ENCODE measurements around the gene C5orf58.

C5orf58 gene, protein sequence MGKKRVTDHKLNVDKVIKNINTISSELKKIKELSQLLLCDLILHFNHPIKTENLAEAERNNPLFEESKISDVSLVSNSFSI

DNA sequence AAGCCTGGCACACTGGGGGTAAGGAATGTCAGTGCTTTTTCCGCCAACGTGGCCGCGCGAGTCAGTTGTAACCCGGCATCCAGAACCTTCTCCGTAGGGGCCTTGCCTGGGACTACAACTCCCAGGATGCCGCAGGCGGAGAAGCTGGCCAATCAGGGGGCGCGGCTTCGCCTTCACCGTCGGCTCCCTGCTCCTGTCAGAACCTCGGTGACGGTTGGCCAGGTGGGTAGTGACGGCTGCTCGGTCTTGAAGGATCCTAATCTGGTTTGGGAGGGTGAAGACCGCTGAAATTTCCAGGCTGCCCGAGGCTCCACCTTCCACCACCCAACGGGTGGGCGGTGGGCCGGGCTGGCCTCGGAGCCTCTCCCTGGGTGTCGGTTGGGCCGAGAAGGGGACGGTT, at the start of gene C5orf58:
Gene C5orf58, plus strand, starts transcription at position 200 of the 400 bp plus-strand sequence. CDS start 1,992 bp downstream, outside the sequence.
- DNase-seq = no peak

DNA sequence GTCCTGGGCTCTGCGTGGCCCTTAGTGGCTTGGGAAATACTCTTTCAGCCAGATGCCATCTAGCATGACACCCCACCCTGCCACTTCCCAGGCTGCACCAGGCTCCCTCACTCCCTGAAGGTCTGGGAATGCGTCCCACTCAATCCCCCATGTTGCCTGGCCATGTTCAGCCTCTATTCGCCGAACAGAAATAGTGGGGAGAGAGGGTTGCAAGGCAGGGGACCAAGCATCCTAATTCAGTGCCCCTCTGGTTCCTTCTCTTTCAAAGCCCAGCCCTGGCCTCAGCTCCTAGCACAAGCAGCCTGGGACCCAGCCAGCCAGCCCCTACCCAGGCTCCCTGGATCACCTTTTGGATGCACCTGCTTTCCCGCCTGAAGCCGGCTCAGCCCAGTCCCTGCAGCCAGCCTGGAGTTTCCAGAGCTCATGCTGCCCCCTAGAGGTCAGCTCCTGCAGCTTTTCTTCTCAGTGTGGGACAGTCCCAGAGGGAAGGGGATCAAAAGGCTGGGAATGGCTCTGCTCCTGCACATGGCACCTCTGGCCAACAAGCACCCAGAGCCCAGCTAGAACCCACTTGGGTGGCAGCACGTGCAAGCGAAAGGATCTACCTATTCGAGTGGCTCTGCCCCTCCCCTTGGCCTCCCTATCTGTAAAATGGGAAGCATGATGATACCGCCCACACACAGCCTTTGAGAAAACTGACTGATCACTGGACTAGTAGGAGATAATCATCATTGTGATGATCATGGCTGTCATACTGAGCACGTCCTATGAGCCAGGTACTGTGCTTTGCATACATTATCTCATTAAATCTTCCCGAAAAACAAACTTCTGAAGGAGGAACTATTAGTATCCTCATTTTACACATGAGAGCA, 48.7 kb upstream of the C5orf58 start:
- peak; percentile 46 for DNase-seq

DNA sequence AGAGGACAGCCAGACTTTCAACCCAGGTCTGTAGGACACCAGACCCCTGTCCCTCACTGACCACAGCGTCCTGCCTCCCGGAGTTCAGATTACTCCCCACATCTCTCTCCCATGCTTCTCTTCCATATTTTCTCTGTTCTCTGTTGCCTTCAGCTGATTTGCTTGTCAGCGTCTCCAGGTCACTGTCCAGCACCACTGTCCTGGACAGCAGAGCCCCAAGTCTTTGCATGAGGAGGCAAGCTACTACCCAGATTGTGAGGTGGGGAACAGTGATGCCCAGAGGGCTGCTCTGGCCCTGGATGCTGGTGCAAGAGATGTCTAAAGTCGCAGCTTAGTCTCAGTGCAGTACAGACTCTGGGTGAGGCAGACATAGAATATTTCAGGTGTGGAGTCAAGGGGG, 48.0 kb upstream of the C5orf58 start:
- DNase-seq = no peak

DNA sequence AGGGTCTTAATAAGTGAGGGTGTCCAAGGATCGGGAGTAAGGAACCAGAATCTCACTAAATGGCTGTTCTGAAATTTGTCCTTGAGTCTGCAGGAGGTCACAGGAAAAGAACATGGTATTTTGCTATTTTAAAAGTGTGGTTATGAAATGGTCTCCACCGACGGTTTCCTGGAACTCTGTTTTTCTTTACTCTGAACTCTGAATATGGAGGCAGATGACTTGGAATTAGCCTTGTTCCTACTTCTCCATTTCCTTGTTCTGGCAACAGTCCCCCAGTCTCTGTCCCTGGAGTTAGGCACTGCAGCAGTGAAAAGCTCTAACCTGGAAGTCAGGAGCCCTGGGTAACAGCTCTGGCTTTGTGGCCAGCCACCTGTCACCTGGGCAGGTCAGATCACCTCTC, 46.6 kb upstream of the C5orf58 start:
- no peak for DNase-seq

DNA sequence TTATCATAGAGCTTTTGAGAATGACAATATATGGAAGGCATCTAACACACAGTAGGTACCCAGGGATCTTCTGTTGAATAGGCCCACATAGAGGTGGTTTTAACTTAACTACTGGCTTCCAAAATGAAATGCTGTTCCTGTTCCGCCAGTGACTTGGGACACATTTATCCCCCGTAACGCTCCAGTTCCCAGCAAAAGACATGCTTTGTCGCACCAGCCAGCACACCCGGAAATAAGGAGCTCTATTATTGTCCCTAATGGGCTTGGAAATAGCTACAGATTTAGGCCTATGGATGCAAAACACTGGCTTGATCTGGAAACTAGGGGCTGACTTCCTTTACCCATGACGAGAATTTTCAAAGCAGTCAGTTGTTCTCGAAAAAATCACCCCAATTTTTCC, 45.9 kb upstream of the C5orf58 start:
- no peak for DNase-seq

DNA sequence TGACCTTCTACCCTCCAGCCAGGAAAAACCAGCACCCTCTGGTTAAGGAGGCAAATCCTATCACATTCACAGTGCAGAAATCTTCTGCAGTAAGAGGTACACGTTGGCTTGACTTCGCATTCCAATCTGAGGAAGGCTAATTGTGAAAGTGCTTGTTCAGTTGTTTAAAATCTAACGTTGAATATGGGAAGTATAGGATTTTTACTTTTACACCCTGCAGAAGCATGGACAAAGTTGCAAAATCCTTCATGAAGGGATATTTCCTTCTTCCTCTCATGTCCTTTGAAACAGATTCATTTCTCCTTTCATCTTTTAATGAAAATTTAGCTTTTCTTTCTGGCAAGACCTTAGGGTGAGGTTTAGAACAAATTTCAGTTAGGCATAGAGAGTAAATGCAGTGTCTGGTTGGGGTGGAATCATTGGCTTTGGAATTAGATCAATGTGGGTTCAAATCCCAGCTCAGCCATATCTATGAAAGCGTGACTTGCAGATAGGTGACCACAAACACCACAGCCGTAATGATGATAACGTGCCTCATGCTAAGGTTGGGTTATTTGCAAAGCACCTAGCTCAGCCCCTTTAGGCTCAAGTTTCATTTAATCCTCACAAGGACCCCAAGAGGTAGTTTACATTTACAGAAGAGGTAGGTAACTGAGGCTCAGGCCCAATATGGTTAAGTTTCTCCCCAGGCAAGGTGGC, 42.2 kb upstream of the C5orf58 start:
- no peak for DNase-seq

DNA sequence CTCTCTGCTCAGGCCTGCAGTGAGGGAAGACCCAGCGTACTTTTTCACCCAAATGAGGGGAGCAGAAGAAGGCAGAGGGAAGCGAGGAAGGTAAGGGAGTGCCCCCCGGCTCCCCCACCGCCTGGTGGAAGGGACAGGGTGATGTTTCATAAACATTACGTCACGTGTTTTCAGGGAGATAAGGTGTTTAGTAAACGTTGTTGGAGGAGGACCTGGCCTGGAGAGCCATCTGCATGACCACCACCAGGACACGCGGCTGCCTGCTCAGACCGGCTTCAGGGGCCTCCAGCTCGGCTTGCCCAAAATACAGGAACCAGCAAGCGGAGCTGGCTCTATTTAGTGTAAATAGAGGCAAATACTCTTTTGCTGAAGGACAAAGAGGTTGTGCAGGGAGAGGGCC, 40.0 kb upstream of the C5orf58 start:
- DNase-seq = no peak

DNA sequence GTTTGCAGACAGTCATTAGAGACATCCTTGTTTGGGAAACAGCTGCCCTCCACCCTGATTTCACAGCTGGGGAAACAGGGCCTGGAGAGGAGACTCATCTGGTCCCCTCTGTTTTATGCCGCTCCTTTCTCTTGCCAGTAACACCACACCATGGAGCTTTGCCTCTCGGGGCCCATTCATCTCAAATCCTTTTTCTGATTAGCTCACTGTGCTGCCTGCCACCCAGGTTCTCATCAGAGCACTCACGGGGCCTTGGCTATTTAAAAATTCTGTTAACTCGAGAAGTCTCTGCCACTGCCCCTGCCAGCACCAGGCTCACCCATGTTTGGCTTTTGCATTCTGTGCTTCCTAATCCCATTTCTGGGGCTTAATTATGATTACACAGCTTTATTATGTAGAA, 36.8 kb upstream of the C5orf58 start:
- DNase-seq = no peak

DNA sequence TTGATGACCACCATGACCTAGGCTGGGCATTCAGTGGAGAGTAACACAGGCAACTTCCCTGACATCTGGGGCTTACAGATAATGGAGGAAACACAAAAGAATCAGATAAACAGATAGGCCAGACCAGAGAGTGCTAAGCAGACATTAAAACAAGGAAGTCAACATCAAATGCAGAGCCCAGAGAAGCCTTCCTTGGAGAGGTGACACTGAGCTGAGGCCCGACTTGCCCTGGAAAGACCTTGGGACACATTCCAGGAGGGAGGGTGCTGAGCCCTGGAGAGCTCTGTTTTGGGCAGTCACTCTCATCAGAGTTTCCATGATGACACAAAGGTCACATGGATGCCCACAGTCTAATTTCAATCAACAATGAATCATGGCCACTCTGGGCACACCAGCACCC, 31.9 kb upstream of the C5orf58 start:
- no peak for DNase-seq

DNA sequence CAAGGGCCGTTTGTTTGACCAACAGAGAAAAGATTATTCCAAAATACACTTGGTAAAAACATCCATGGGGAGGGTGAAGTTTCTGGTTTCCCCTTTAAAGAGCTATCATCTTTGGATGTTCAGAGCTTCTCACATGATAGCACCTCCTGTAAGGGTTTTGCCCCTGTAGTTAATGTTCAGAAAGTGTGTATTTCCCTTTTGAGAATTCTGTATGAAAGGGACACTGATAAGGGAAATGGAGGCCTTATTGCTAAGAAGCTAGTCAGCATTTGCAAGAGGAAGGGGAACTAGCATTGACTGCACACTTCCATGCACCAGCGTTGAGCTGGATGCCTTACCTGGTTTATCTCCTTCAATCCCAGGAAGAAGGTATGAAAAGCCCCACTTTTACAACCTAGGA, 31.5 kb upstream of the C5orf58 start:
- DNase-seq = no peak

DNA sequence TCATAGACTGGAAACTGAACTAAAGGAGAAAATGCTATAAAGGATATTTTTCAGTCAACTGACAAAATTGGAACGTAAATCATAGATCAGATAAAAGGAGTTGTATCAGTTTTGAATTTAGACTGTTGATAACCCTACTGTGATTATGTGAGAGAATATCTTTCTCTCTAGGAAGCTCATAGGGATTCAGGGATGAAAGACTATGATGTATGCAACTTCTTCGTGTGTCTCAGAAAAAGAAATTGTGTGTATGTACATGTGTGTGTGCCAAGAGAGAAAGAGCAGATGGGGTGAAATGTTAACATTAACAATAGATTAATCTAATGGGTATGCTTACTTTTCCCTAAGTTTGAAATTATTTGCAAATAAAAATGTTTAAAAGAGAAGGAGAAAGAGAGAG, 30.7 kb upstream of the C5orf58 start:
- no peak for DNase-seq

DNA sequence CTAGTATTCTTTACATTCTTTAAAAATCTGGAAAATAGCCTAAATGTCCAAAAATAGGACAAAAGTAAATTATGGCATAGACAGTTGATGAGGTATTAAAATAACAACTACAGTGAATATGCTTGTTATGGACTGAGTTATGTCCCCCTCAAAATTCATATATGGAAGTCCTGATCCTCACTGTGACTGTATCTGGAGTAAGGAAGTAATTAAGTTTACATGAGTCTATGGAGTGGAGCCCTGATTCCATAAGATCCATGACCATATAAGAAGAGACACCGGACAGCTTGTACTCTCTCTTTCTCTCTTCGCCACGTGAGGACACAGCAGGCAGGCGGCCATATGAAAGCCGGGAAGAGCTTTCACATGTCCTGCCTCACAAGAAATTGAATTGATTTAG, 28.6 kb upstream of the C5orf58 start:
- DNase-seq = no peak

DNA sequence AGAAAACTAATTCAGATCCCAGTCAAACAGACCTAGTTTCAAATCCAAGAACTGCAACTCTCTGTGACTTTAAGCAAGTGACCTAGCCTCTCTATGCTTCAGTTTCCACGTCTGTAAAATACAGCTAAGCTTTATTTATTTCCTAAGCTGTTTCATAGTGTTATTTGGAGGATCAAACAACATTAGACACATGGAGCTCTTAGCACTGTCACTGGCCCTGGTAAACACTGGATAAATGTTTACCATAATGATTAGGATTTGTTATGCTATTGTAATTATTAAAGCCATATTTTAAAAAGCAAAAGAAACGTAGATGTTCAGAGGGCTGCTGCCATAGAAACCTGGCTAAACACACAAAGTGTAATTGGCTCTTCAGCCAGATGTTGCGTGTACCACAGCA, 26.6 kb upstream of the C5orf58 start:
- no peak for DNase-seq

DNA sequence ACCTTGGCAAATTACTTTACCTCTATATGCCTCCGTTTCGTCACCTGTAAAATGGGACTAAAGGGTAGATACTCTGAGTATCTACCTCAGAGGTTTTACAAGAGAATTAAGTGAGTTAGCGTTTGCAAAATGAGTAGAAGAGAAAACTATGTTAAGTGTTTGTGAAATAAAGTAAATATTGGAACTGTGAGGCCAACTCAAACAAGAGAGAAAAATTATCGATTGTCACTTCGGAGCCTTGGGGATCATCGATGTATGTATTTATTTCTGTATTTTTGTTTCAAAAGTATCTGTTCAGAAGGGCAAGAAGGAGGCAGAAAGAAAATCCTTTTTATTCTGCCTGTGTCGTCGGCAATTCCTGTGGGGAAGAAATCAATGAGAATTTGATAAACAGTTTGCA, 25.8 kb upstream of the C5orf58 start:
- DNase-seq = no peak

DNA sequence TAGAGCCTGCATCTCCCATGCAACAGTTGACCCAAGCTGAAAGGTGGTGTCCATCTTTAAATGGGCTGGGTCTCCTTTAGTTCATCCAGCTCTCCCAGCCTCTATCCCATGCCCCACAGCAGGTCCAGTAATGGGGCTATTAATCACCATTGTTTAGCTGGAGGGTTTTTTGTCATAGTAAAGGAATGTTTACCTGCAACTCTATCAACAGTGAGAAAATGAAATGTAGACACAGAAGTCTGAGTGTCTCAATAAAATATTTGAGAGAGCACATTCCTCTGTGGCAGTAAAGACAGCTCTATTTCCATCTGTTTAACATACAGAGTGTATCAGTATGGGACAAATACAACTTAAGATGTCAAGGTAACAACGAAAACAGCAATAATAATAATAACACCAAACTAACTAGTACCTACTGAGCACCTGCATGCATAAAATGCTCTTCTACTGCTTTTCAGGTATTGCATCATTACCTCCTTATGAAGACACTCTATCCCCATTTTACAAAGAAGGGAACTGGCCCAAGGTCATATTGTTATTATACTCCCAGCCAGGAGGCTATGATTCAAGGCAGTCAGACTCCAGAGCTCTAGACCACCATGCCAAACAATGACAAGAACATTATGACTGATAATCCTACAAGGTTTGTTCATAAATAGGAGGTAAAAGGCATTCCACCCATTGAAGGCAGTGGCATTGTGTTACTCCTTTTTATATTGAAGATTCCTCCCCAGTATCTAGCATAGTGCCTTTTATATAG, 21.0 kb upstream of the C5orf58 start:
- DNase-seq = no peak

DNA sequence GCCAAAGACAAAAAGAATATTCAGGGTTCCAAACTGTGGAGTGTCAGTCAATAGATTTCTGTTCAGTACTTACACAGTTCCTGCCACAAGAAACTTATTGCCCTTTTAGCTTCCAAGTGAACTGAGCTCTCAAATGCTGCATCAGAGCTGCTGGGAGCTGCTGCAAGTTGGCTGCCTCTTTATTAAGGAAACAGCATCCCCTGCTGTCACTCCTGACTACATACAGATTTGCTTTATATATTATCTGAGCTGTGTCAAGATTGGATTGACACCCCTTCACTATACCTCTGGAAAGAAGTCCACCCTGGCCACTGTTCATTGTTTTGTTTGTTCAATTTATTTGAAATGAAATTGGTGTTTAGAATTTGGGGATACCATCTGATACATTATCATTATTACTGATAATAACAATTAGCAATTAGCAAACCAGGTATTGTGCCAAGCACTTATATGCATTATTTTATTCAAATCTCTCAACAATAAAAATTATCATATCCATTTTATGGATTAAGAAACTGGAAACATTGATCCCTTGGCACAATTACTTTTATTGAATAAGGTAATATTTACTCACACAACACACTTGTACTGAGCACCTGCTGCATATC, 16.4 kb upstream of the C5orf58 start:
- DNase-seq = peak; percentile 55

DNA sequence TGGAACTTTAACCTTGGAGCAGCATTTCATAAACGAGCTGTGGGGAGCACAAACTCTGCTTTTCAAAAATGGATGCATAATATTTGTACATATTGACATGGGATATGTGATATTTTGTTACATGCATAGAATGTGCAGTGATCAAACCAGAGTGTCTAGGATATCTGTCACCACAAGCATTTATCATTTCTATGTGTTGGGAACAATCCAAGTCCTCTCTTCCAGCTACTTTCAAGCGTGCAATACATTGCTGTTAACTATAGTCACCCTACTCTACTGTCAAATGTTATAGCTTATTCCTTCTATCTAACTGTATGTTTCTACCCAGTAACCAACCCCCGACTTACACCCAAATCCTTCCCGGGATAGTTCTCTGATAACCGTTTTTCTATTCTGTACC, 15.0 kb upstream of the C5orf58 start:
- DNase-seq = no peak

DNA sequence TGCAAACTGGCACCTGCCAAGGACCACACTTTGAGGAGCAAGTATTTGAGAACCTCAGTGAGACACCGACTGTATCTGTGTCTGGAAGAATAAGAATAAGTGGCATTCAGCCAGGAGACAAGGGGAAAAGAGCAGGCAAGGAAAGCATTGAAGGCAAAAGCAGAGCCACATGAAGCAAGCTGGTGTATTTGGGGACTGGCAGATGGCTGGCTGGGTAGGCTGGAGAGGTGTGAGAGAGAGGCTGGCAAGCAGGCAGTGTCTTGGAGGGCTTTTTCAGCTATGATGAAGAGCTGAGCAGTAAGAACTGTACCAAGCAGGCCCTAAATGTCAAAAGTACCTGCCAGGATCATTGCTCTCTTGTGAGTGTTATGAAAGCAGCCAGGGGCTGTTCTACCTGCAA, 14.1 kb upstream of the C5orf58 start:
- DNase-seq = no peak

DNA sequence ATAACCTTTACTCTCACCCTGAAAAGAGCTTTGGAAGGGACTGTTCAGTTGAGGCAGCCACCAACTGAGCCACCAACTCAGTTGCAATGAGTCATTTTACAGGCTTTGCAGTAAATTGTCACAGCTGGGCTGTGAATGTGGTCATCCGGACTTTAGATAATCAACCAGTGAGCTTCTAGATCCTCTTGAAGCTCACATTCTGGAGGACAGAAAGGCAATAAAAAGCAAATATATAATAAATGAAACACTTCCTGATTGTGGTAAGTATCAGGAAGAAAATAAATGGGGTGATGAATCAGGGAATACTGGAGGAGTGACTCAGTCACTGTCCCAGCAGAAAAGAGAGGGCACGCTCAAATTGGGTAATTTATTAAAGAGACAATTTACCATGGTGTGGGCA, 13.2 kb upstream of the C5orf58 start:
- DNase-seq = no peak

DNA sequence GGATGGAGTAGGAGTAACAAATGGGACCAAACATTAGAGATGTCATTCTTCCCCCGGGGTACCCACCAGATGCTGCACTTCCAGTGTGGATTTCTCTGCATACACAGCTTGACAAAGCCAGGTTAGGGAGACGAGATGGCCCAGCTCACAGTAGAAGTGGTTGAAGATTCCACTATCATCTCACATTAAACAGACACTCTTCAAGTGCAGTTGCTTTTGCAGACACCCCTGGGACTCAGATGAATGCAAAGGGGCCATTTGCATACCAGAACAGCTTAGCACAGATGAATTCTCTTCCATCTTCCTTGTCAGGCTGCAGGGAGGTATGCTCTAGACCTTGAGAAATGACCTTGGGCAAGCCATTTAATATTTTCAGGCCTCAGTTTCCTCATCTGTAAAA, 12.6 kb upstream of the C5orf58 start:
- DNase-seq = peak; percentile 76

DNA sequence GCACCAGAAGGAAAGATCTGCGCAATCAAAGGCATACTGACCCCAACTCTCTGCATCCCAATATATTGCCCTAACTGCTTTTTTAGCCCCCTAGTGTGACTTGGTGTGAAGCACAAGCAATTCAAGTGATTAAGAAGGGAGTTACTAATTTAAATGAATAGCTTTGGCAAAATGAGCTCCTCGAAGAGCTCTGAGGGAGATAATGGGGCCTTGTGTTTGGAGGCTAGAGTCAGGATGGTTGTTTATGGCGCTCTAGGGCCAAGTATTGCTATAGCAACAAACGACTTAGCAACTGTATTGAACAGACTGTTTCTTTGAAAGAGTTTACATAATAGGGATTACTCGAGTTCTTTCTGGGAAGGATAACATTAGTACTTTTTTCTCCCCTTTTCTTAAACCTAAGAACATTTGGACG, 11.5 kb upstream of the C5orf58 start:
- DNase-seq = peak; percentile 39

DNA sequence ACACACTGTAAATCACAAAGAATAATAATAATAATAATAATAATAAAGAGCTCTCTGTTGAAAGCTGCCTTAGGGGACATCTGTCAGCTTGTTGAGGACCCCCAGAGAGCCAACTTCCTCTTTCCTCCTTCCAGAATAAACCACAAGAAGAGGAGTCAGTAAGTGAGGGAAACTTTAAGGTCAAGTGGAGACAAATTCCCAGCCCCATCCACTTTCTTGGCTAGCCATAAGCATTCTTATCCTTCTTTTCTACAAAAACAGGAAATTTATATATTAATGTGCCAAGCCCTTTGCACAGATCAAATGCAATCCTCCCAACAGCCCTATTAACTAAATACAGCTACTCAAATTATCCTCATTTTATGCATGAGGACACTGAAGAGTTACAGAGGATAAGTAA, 9.4 kb upstream of the C5orf58 start:
- no peak for DNase-seq

DNA sequence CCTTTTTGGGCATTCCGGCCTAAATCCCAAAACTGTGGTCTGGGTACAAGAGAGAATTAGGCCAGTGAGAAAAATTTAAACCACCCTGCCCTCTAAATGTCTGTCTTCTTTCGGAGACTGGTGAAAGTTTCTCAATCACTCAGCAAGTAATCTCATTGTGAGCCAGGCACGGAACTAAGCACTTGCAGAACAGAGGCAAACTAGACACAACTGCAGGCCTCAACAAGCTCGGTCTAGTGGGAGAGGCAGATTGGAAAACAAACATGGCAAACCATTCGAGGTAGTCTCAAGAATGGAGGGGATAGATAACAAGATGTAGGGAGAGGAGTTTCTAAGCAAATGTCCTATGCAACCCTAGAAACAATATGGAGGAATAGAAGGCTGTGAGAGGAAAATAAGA, 8.9 kb upstream of the C5orf58 start:
- DNase-seq = no peak

Measured in NCI-H526 treated with DMSO at 0.1 percent for 48 hours (cell line).